HG02973 (cell line): ENCODE results near the gene PIP4P1.

Experiments used
- ATAC-seq: cut with Tn5 transposase; IDR thresholded peaks from one replicate; pipeline ENCODE4 v1.9.1; 2021; ENCODE audit warnings: moderate library complexity; ENCODE audit not compliant: unreplicated experiment

Gene PIP4P1

GRCh38 chr14:20412411-20412810, 48.8 kb downstream of the PIP4P1 start:
- peak; percentile 67 for ATAC-seq

DNA sequence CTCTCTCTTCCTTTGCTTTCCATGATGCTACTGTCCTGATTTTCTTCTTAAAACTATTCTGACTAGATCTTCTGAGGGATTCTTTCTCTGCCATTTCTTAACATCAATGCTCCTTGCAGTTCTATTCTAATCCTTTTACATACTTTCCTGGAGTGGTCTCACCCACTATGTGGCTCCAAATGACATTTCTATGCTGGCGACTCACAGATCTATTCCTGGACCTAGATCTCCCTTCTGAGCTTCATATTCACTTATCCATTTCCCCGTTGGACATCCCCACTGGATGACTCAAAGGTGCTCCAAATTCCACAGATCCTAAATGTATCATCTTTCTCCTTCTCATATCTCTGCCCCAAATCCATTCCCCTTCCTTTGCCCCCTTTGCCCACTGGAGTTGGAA, 52.0 kb downstream of the PIP4P1 start:
- ATAC-seq = no peak
